HFF-Myc (cell line): Measurements from ENCODE around the gene HLA-DPA1.

Experiments
- DNase-seq: peaks from one replicate; pipeline ENCODE4 v3.0.0-alpha.2; 2011; ENCODE audit warnings: low read depth; ENCODE audit errors: extremely low read depth
- H3K4me3 ChIP-seq: replicated peaks from 2 replicates; pipeline ENCODE4 v1.5.1; 2011; ENCODE audit warnings: low read depth, mild to moderate bottlenecking, control low read depth, low read length
- TF ChIP-seq, protein P1 (sequence below): IDR thresholded peaks from 2 replicates; pipeline ENCODE4 v1.5.1; 2012; ENCODE audit warnings: mild to moderate bottlenecking, low read depth, low read length, control low read depth; ENCODE audit errors: missing control alignments

HLA-DPA1 gene

DNA sequence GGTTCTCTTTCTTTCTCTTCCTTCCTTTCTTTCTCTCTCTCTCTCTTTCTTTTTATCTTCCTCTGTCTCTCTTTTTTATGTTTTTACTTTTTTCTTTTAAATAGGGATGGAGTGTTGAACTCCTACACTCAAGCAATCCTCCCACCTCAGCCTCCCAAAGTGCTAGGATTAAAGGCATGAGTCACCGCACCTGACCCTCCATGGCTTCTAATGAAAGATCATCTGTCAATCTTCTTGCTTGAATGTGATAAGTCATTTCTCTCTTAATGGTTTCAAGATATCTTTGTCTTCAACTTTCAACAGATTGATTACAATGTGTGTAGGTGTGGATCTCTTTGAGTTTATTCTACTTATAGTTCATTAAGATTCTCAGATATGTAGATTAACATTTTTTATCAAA lies 38.9 kb downstream of the HLA-DPA1 start:
- TF ChIP-seq, protein P1, sequence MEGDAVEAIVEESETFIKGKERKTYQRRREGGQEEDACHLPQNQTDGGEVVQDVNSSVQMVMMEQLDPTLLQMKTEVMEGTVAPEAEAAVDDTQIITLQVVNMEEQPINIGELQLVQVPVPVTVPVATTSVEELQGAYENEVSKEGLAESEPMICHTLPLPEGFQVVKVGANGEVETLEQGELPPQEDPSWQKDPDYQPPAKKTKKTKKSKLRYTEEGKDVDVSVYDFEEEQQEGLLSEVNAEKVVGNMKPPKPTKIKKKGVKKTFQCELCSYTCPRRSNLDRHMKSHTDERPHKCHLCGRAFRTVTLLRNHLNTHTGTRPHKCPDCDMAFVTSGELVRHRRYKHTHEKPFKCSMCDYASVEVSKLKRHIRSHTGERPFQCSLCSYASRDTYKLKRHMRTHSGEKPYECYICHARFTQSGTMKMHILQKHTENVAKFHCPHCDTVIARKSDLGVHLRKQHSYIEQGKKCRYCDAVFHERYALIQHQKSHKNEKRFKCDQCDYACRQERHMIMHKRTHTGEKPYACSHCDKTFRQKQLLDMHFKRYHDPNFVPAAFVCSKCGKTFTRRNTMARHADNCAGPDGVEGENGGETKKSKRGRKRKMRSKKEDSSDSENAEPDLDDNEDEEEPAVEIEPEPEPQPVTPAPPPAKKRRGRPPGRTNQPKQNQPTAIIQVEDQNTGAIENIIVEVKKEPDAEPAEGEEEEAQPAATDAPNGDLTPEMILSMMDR: no peak
- DNase-seq: no peak
- no peak overlapping the region for H3K4me3 ChIP-seq

DNA sequence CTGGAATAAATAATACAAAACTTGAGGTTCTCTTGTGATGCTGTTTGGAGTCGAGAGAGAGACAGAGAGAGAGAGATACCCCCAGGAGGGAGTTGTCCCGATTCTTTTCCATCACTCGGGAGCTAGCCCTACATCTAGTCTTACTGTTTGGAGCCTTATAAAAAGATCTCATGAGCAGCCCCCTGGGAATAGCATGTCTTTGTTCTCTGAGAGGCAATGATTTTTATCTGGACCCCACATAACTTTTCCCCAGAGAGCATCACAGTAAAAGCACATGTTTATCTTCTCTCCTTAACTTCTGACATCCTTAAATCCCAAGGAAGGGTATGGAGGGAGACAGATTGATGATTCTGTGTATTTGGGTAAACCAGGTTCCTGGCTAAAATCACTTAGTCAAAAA lies 43.2 kb downstream of the HLA-DPA1 start:
- TF ChIP-seq, protein P1: no peak
- H3K4me3 ChIP-seq: no peak overlapping the region
- no peak for DNase-seq

DNA sequence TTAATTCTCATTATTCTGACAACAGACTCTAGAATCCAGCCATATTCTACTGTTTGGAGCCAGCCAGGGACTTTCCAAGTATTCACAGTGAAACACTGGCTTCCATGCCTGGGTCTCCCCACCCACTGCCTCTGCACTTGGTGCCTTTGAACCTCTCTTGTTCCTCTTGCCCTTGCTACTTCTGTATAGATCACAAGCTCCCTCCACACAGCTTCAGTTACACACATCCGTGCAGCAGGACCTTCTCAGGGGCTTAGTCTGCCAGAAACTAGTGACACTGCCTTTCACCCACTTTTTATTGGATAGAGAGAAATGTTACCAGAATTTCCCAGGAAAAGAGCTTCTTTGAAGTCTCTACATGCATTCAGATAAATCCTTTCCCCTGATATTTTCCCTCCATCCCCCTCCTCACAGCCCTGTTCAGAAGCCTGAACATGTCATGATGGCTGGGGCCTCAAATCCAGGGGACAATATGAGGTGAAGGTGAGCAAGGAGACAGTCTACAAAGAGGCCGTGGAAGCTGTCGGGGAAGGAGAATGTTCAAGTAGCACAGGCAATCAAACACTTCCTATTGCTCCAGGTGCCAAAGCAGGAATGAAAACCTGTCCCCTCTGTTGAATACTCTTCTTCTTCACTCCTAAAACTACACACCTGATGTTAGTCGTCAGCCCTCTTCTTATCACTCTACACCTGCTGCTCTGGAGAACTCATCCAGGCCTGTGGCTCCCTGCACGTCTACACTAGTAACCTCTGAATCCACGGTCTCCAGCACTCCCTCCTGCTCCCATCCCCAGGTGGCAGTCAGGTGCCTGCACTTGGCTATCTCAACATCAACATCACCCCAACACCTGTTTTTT lies 43.9 kb downstream of the HLA-DPA1 start:
- no peak overlapping the region for H3K4me3 ChIP-seq
- no peak for DNase-seq
- TF ChIP-seq, protein P1: no peak

DNA sequence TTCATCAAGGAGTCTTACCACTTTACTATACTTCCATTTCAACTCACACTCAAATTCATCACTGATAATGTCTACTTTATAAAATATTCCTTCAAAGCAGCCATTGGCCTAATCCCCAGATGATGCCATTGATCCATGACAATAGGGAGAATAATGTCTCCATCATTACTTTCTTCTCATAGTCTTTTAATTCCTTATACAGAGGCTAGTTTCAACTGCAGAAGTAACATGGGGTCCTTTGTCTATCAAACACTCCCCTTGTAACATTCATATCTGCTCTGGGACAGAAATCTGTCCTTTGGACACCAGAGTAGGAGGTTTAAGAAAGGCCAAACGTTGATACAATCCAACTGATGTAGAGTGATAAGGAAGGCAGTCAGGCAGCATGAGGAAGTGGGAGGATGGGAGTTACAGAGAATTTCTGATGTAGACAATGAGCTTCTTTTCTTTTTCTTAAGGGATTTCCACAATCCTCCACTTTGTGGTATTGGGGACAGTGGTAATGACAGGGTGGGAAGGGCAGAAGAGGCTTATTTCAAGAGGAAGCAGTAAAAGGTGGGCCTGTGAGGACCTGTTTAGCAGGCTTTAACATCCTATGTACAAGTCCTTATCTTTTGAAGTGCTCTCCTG lies 45.1 kb downstream of the HLA-DPA1 start:
- DNase-seq: no peak

DNA sequence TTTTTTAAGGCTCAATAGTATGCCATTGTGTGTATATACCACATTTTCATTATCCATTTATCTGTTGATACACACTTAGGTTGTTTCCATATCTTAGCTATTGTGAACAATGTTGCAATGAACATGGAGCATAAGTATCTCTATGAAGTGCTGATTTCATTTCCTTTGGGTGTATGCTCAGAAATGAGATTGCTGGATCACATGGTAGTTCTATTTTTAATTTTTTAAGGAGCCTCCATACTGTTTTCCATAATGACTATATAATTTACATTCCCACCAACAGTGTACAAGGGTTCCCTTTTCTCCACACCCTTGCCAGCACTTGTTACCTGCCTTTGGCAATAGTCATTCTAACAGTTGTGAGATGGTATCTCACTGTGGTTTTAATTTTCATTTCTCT lies 48.9 kb downstream of the HLA-DPA1 start:
- no peak overlapping the region for H3K4me3 ChIP-seq
- TF ChIP-seq, protein P1: no peak
- DNase-seq: no peak

More for the DNA sequence above, 45.1 kb downstream of the HLA-DPA1 start:
- no peak overlapping the region for H3K4me3 ChIP-seq
- TF ChIP-seq, protein P1: no peak

DNA sequence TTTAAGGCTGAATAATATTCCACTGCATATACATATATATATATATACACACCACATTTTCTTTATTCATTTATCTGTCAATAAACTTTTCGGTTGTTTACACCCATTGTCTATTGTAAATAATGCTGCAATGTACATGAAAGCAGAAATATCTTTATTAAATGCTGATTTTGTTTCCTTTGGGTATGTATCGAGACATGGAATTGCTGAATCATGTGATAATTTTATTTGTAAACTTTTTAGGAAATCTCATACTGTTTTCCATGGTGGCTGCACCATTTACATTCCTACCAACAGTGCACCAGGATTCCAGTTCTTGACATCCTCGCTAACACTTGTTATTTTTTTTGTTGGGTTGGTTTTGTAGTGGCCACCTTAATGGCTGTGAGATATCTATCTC lies 49.9 kb downstream of the HLA-DPA1 start:
- DNase-seq: no peak
- TF ChIP-seq, protein P1: no peak
- no peak overlapping the region for H3K4me3 ChIP-seq

DNA sequence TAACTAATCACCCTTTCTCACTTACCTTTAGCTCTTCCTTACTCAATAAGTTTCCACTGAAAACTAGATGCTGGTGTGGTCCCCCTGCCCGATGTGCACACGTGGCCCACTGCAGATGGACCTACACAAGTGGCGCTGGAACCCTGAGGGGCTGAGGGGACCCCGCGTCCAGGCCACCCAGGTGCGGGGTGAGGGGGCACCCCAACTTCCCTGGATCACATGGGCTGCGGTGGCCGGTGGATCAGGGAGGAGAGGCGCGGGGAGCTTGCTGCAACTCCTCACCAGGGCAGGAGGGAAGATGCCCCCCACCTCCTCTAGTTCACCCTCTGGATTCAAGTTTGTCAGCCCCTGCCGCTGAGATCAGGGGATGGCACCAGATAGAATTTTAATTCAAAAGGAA lies 51.5 kb downstream of the HLA-DPA1 start:
- DNase-seq: no peak
- TF ChIP-seq, protein P1: no peak
- H3K4me3 ChIP-seq: no peak overlapping the region
